ENCODE results near the gene CAMKK1. TPM values are rescaled to one million over a fixed set of nuclear protein-coding genes. Genes with fewer than 3 reads are reported as not detected.

CAMKK1 gene
- total RNA-seq, 2 donors from 2014 or later = 3.8 to 6.3 TPM

DNA sequence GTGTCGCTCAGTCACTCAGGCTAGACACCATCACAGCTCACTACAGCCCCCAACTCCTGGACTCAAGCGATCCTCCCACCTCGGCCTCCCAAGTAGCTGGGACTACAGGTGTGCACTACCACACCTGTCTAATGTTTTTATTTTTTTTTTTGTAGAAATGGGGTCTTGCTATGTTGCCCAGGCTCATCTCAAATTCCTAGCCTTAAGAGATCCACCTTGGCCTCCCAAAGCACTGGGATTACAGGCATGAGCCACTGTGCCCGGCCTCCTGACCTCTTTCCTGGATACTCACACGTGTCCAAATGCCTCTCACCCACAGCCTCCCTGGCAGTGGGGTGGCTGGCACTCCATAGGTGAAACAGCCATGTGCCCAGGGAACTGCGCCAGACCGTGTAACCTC is 17.5 kb downstream of the CAMKK1 start:
- DNase-seq = no peak
- peaks cover 15% of the 10 kb centered on the region for H3K4me1 Mint-ChIP-seq
- H3K36me3 ChIP-seq (ENCODE audit: control insufficient read depth, insufficient read depth, low read length) = no peaks in the 10 kb centered on the region
- H3K27me3 Mint-ChIP-seq (ENCODE audit: insufficient read depth) = no peaks in the 10 kb centered on the region
- no peak overlapping the region for H3K27ac Mint-ChIP-seq
- no peak overlapping the region for H3K9ac ChIP-seq (ENCODE audit: extremely low read depth, low read length, poor library complexity, severe bottlenecking)
- H3K4me1 ChIP-seq (ENCODE audit: control insufficient read depth, insufficient read depth, low read length) = no peaks in the 10 kb centered on the region
- H3K36me3 Mint-ChIP-seq (ENCODE audit: low read depth) = peaks cover 15% of the 10 kb centered on the region
- H3K27me3 ChIP-seq (ENCODE audit: control insufficient read depth, insufficient read depth, low read length, poor library complexity, severe bottlenecking) = no peaks in the 10 kb centered on the region
- H3K9me3 ChIP-seq (ENCODE audit: control insufficient read depth, low read length) = no peaks in the 10 kb centered on the region
- TF ChIP-seq CTCF (conservative IDR thresholded peaks at IDR 0.05) = no peak
- H3K27ac ChIP-seq (ENCODE audit: low read depth, low read length) = no peak overlapping the region
- 93 to 98% methylated on average over 4 to 7 of the region's 7 CpGs for WGBS, 2 experiments (ENCODE audit: insufficient coverage in 1 of 2, insufficient read length in 1 of 2)
- no peak overlapping the region for H3K4me3 Mint-ChIP-seq
- no peaks in the 10 kb centered on the region for H3K9me3 Mint-ChIP-seq
- no peak overlapping the region for H3K4me3 ChIP-seq (ENCODE audit: low read length)

- no peaks in the 10 kb centered on the region for H3K4me1 ChIP-seq (ENCODE audit: control insufficient read depth, insufficient read depth, low read length)
- no peak overlapping the region for H3K9ac ChIP-seq (ENCODE audit: extremely low read depth, low read length, poor library complexity, severe bottlenecking)
- H3K9me3 ChIP-seq (ENCODE audit: control insufficient read depth, low read length) = no peaks in the 10 kb centered on the region
- H3K4me3 ChIP-seq (ENCODE audit: low read length) = no peak overlapping the region
- Mint-ChIP-seq H3K4me3 (no peak overlapping the region), H3K4me1 (peaks cover 5% of the 10 kb centered on the region), H3K27ac (no peak overlapping the region), H3K36me3 (ENCODE audit: low read depth) (peaks cover 14% of the 10 kb centered on the region), H3K9me3 (no peaks in the 10 kb centered on the region), H3K27me3 (ENCODE audit: insufficient read depth) (no peaks in the 10 kb centered on the region)
- no peak overlapping the region for H3K27ac ChIP-seq (ENCODE audit: low read depth, low read length)
- no peaks in the 10 kb centered on the region for H3K27me3 ChIP-seq (ENCODE audit: control insufficient read depth, insufficient read depth, low read length, poor library complexity, severe bottlenecking)
- no peaks in the 10 kb centered on the region for H3K36me3 ChIP-seq (ENCODE audit: control insufficient read depth, insufficient read depth, low read length)
- DNase-seq = no peak
- 92 to 95% methylated on average over 7 to 10 of the region's 10 CpGs for WGBS, 2 experiments (ENCODE audit: insufficient coverage in 1 of 2, insufficient read length in 1 of 2)
- no peak for TF ChIP-seq CTCF (conservative IDR thresholded peaks at IDR 0.05)
Measured at GRCh38 chr17:3873862-3874261, 19.0 kb downstream of the CAMKK1 start.

DNA sequence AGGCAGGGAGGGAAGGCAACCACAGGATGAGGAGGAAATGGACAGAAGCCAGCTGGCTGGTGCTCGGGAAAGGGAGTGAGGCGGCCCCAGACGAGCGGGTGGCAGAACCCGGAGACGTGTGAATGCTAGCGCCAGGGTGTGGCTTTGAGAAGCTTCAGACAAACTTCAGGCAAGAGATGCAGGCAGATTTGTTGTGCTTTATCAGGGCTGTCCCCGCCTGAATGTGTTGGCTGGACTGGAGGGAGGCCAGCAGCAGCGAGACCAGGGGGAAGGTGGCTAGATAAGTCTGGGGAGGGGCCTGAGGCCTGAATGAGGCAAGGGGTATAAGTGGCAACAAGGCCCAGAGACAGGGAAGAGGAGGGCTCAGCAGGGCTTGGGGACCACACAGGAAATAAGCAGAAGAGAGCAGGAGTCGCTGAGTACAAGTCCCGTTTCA is 22.0 kb downstream of the CAMKK1 start:
- H3K27me3 ChIP-seq (ENCODE audit: control insufficient read depth, insufficient read depth, low read length, poor library complexity, severe bottlenecking) = no peaks in the 10 kb centered on the region

More for the DNA sequence above, 22.0 kb downstream of the CAMKK1 start:
- no peaks in the 10 kb centered on the region for H3K9me3 ChIP-seq (ENCODE audit: control insufficient read depth, low read length)
- peaks cover 11% of the 10 kb centered on the region for H3K36me3 Mint-ChIP-seq (ENCODE audit: low read depth)
- WGBS, 2 experiments (ENCODE audit: insufficient coverage in 1 of 2, insufficient read length in 1 of 2) = 91 to 93% methylated on average over 9 to 11 of the region's 11 CpGs
- no peak overlapping the region for H3K27ac ChIP-seq (ENCODE audit: low read depth, low read length)
- H3K4me1 ChIP-seq (ENCODE audit: control insufficient read depth, insufficient read depth, low read length) = no peaks in the 10 kb centered on the region
- H3K4me1 Mint-ChIP-seq = peaks cover 5% of the 10 kb centered on the region
- H3K27me3 Mint-ChIP-seq (ENCODE audit: insufficient read depth) = no peaks in the 10 kb centered on the region
- H3K27ac Mint-ChIP-seq = peak overlapping the region; percentile 76
- H3K4me3 Mint-ChIP-seq = no peak overlapping the region
- no peak for TF ChIP-seq CTCF (conservative IDR thresholded peaks at IDR 0.05)
- H3K9me3 Mint-ChIP-seq = no peaks in the 10 kb centered on the region
- DNase-seq = no peak
- no peak overlapping the region for H3K4me3 ChIP-seq (ENCODE audit: low read length)
- H3K9ac ChIP-seq (ENCODE audit: extremely low read depth, low read length, poor library complexity, severe bottlenecking) = no peak overlapping the region
- H3K36me3 ChIP-seq (ENCODE audit: control insufficient read depth, insufficient read depth, low read length) = no peaks in the 10 kb centered on the region
